ENCODE measurements around the gene SND1. TPM values are rescaled to one million over a fixed set of nuclear protein-coding genes. Genes with fewer than 3 reads are reported as not detected.

SND1 gene
- total RNA-seq, 4 donors from 2014 or later = 70.8 to 141 (median 85.7) TPM

DNA sequence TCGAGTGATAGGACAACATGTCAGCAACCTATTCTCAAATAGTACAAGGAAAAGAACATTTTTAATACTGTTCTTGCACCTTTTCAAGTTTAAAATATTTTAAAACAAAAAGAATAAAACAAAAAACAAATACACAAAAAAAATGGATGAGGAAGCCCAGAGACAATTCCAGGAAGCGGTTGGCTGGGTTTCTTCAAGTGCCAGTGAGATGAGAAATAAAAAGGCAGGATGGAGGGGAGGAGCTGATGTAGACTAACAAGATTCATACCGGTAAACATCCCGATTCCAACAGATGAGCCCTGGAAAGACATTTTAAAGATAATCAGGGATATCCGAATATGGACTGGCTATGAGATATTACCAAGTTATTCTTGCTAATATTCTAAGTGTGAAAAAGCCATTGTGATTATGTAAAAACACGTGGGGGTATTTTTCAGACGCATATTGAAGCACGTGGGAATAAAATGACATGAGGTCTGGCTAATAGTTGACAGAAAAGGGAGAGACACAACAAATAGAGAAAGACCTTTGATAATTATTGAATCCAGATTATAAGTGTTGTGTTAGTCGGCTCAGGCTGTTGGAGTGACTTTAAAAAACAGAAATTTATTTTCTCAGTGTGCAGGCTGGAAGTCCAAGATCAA lies 480.6 kb downstream of the SND1 start:
- H3K4me1 ChIP-seq = peaks cover 0 to 19% (median 8%) of the 10 kb centered on the region in 4 donors
- no peak overlapping the region for H3K27ac ChIP-seq
- H3K27me3 ChIP-seq = peaks cover 0 to 37% of the 10 kb centered on the region in 2 donors
- no peak overlapping the region for H3K4me3 ChIP-seq
- no peak for TF ChIP-seq POLR2A (IDR thresholded peaks at IDR 0.05)
- TF ChIP-seq, protein P1, sequence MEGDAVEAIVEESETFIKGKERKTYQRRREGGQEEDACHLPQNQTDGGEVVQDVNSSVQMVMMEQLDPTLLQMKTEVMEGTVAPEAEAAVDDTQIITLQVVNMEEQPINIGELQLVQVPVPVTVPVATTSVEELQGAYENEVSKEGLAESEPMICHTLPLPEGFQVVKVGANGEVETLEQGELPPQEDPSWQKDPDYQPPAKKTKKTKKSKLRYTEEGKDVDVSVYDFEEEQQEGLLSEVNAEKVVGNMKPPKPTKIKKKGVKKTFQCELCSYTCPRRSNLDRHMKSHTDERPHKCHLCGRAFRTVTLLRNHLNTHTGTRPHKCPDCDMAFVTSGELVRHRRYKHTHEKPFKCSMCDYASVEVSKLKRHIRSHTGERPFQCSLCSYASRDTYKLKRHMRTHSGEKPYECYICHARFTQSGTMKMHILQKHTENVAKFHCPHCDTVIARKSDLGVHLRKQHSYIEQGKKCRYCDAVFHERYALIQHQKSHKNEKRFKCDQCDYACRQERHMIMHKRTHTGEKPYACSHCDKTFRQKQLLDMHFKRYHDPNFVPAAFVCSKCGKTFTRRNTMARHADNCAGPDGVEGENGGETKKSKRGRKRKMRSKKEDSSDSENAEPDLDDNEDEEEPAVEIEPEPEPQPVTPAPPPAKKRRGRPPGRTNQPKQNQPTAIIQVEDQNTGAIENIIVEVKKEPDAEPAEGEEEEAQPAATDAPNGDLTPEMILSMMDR (IDR thresholded peaks at IDR 0.05) = no peak
- TF ChIP-seq EP300 (IDR thresholded peaks at IDR 0.05) = no peak
- no peaks in the 10 kb centered on the region for H3K36me3 ChIP-seq
- DNase-seq (ENCODE audit: low spot score in 2 of 2) = no peak
- no peaks in the 10 kb centered on the region for H3K9me3 ChIP-seq
- WGBS, 2 donors = 71 to 72% methylated on average over 9 of the region's 9 CpGs

DNA sequence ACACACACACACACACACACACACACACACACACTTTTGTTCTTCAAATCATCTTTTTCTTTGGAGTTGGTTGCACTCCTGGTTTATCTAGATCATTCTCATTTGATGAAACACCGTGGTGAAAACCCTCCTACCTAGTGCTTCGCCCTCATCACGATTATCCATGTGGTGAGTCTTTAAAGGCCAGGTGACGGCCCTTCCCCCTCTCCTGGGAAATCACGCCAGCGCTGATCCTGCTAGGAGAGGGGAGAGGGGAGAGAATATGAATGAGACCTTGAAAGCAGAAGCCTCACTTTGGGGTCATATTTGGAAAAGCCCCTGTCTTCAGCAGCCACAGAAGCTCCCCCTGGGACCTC lies 483.1 kb downstream of the SND1 start:
- DNase-seq (ENCODE audit: low spot score in 2 of 2) = no peak
- no peaks in the 10 kb centered on the region for H3K36me3 ChIP-seq

DNA sequence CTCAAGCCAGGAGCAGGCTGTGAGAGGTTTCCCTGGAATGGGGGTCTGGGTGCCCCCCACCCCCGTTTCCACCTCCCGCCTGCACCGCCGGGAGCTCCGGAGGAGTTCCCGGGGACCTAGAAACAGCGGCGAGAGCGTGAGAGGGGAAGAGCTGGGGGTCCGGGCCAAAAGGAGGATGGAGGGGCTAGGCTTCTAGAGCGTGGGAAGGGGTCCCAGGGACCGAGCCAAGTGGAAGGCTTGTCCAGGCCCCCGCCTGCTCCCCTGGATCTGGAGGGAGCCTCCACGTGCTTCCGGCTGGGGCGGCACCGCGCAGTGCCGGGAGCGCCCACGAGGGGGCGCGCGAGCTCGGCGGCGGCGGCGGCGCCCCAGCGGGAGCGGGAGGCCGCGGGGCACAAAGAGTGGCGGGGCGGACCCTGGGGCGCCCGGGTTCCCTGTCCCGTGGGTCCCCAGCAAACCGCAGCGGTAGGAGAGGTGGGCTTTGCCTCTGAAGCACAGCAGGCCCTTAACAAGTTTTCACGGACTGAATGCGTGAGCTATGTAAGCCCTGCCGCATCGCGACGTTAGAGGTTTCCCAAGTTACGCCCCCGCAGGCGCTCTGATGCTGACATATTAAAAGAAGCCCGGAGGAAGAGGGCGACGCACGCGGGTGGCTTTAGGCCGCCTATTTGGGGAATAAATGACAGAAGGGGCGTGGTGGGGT lies 483.7 kb downstream of the SND1 start:
- Histone ChIP-seq H3K4me3 (peak overlapping the region; percentile 39 to 57 (median 52)), H3K27ac (no peak overlapping the region), H3K4me1 (peaks cover 0 to 19% (median 8%) of the 10 kb centered on the region in 4 donors), H3K9me3 (peaks cover 0 to 7% (median 0%) of the 10 kb centered on the region in 4 donors), H3K27me3 (peaks cover 0 to 37% of the 10 kb centered on the region in 2 donors), H3K36me3 (no peaks in the 10 kb centered on the region)
- WGBS, 2 donors = 1 to 2% methylated on average over 46 to 50 of the region's 57 CpGs
- no peak for TF ChIP-seq EP300 (IDR thresholded peaks at IDR 0.05)
- TF ChIP-seq, protein P1 (IDR thresholded peaks at IDR 0.05) = peak; percentile 85 to 99 (median 95)
- peak in 1 of 2 donors; percentile 14 for DNase-seq (ENCODE audit: low spot score in 2 of 2)

More for the DNA sequence above, 483.1 kb downstream of the SND1 start:
- no peak overlapping the region for H3K27ac ChIP-seq
- H3K4me1 ChIP-seq = peaks cover 0 to 19% (median 8%) of the 10 kb centered on the region in 4 donors
- 4 to 11% methylated on average over 6 of the region's 6 CpGs for WGBS, 2 donors
- peaks cover 0 to 3% (median 0%) of the 10 kb centered on the region in 4 donors for H3K9me3 ChIP-seq
- H3K4me3 ChIP-seq = peak overlapping the region in 3 of 4 donors; percentile 48 to 57 (median 55)
- TF ChIP-seq POLR2A (IDR thresholded peaks at IDR 0.05) (no peak), EP300 (IDR thresholded peaks at IDR 0.05) (no peak)
- TF ChIP-seq, protein P1 (IDR thresholded peaks at IDR 0.05) = no peak
- peaks cover 0 to 37% of the 10 kb centered on the region in 2 donors for H3K27me3 ChIP-seq

DNA sequence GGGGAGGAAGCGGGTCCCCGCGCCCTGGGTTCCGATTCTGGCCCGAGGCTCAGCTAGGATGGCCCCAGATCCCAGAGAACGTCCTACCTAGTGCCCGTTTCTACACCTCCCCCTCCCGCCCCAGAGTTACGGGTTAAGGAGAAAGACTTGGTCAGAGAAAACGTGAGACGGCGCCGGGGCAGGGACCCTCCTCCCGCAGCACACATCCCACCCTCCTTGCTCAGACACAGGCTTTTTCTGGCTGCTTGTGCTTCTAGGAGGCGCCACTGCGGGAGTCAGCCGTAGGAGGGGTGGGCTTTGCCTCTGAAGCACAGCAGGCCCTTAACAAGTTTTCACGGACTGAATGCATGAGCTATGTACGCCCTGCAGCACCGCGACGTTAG lies 484.2 kb downstream of the SND1 start:
- no peaks in the 10 kb centered on the region for H3K36me3 ChIP-seq
- 3% methylated on average over 21 to 22 of the region's 22 CpGs for WGBS, 2 donors
- H3K4me3 ChIP-seq = peak overlapping the region; percentile 39 to 57 (median 52)
- no peak for DNase-seq (ENCODE audit: low spot score in 2 of 2)
- peaks cover 0 to 19% (median 8%) of the 10 kb centered on the region in 4 donors for H3K4me1 ChIP-seq
- TF ChIP-seq EP300 (IDR thresholded peaks at IDR 0.05) (no peak), POLR2A (IDR thresholded peaks at IDR 0.05) (no peak)
- TF ChIP-seq, protein P1 (IDR thresholded peaks at IDR 0.05) = no peak
- H3K27me3 ChIP-seq = peaks cover 0 to 37% of the 10 kb centered on the region in 2 donors
- peaks cover 0 to 12% (median 0%) of the 10 kb centered on the region in 4 donors for H3K9me3 ChIP-seq
- H3K27ac ChIP-seq = no peak overlapping the region

DNA sequence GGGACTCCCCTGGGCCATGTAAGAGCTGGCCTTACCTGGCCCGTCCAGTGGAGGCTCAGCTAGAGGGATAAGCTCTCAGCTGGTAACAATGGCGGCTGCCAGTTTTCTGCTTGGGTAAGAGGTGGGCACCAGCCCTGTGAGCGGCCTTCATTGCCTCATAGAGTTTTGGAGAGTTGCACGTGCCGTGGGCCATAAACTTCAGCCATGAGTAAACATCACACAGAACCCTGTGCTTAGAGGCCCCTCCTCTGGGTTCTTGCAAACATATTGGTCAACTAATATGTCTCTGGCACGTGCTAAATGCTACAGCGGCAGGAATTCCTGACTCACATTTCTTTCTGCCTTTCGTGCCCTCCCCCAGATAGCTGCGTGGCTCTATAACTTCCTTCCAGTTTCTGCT lies 485.2 kb downstream of the SND1 start:
- TF ChIP-seq EP300 (IDR thresholded peaks at IDR 0.05) (no peak), POLR2A (IDR thresholded peaks at IDR 0.05) (no peak)
- TF ChIP-seq, protein P1 (IDR thresholded peaks at IDR 0.05) = no peak
- Histone ChIP-seq H3K9me3 (peaks cover 0 to 12% (median 0%) of the 10 kb centered on the region in 4 donors), H3K4me1 (peaks cover 0 to 19% (median 8%) of the 10 kb centered on the region in 4 donors), H3K4me3 (no peak overlapping the region), H3K36me3 (no peaks in the 10 kb centered on the region), H3K27me3 (peaks cover 0 to 37% of the 10 kb centered on the region in 2 donors), H3K27ac (no peak overlapping the region)
- no peak for DNase-seq (ENCODE audit: low spot score in 2 of 2)
- 58 to 65% methylated on average over 9 of the region's 9 CpGs for WGBS, 2 donors
